SH-SY5Y (cell line): ENCODE results near the gene BCL6B.

ENCODE experiments used
- GATA2 ChIP-seq: IDR thresholded peaks from 2 replicates; pipeline ENCODE4 v1.6.1; 2011; ENCODE audit warnings: mild to moderate bottlenecking, low read depth, low read length
- GATA3 ChIP-seq: IDR thresholded peaks from 2 replicates; pipeline ENCODE4 v1.6.1; 2011; ENCODE audit warnings: low read depth, mild to moderate bottlenecking, low read length, moderate library complexity

GRCh38 chr17:7014261-7014994 lies 8.4 kb upstream of the BCL6B start:
- TF ChIP-seq GATA2 (no peak), GATA3 (no peak)
